Measurements from ENCODE around the gene IER2.

DNA sequence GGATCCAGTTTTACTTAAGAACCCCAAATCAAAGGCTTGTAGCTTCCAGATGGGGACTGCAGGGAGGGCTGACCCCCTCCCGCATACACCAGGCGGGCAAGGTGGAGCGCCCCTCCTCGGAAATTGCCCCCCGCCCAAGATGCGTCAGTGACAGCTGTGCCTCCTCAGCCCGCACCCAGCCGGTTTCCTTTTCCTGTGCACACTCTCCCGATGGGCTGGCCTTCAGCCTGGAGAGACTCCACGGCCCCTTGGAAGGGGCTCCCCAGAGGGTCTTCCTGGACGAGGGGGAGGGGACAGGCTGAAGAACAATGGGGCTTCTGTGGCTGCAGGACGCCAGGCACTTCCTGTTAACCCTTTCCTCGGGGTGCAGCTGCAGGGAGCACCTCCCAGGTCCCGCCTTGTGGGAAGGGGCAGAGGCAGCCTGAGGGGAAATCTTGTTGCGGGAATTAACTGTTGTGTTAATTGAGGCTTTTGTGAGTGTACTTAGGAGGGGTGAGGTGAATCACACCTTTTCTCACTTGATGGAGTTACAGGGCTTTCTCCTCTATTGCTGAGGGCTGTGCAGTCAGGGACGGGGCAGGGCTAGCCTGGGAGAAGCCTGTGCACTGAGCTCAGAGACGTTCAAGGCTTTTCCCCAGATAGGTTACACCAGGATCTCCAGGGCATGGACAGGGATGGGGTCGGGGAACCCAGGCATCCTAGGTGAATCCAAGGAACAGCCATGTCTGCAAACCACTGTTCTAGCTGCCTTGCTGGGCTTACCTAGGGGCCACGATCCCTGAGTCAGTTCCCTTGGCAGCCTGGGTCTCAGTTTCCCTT lies 14.3 kb downstream of the IER2 start:
- TF ChIP-seq, protein P1, sequence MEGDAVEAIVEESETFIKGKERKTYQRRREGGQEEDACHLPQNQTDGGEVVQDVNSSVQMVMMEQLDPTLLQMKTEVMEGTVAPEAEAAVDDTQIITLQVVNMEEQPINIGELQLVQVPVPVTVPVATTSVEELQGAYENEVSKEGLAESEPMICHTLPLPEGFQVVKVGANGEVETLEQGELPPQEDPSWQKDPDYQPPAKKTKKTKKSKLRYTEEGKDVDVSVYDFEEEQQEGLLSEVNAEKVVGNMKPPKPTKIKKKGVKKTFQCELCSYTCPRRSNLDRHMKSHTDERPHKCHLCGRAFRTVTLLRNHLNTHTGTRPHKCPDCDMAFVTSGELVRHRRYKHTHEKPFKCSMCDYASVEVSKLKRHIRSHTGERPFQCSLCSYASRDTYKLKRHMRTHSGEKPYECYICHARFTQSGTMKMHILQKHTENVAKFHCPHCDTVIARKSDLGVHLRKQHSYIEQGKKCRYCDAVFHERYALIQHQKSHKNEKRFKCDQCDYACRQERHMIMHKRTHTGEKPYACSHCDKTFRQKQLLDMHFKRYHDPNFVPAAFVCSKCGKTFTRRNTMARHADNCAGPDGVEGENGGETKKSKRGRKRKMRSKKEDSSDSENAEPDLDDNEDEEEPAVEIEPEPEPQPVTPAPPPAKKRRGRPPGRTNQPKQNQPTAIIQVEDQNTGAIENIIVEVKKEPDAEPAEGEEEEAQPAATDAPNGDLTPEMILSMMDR (IDR thresholded peaks at IDR 0.05): no peak
- TF ChIP-seq, protein P2, sequence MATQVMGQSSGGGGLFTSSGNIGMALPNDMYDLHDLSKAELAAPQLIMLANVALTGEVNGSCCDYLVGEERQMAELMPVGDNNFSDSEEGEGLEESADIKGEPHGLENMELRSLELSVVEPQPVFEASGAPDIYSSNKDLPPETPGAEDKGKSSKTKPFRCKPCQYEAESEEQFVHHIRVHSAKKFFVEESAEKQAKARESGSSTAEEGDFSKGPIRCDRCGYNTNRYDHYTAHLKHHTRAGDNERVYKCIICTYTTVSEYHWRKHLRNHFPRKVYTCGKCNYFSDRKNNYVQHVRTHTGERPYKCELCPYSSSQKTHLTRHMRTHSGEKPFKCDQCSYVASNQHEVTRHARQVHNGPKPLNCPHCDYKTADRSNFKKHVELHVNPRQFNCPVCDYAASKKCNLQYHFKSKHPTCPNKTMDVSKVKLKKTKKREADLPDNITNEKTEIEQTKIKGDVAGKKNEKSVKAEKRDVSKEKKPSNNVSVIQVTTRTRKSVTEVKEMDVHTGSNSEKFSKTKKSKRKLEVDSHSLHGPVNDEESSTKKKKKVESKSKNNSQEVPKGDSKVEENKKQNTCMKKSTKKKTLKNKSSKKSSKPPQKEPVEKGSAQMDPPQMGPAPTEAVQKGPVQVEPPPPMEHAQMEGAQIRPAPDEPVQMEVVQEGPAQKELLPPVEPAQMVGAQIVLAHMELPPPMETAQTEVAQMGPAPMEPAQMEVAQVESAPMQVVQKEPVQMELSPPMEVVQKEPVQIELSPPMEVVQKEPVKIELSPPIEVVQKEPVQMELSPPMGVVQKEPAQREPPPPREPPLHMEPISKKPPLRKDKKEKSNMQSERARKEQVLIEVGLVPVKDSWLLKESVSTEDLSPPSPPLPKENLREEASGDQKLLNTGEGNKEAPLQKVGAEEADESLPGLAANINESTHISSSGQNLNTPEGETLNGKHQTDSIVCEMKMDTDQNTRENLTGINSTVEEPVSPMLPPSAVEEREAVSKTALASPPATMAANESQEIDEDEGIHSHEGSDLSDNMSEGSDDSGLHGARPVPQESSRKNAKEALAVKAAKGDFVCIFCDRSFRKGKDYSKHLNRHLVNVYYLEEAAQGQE (IDR thresholded peaks at IDR 0.05; ENCODE audit: insufficient read depth in 1 of 2, low read depth in 2 of 2, low read length in 1 of 2): no peak
- TF ChIP-seq POLR2AphosphoS5 (IDR thresholded peaks at IDR 0.05; ENCODE audit: low read depth, low read length) (peak; percentile 31), TCF7L2 (IDR thresholded peaks at IDR 0.05; ENCODE audit: low read depth, low read length) (no peak), SIN3A (IDR thresholded peaks at IDR 0.05; ENCODE audit: borderline replicate concordance, insufficient read depth, low read depth, low read length) (no peak)
